ENCODE measurements around the gene ANKRD35. TPM values are rescaled to one million over a fixed set of nuclear protein-coding genes. Genes with fewer than 3 reads are reported as not detected.
"Not testable (repeated sequence)": the region's sequence is repeated elsewhere in the genome, so short reads cannot be mapped to it uniquely, and the experiment has no call there.

ANKRD35 gene
- total RNA-seq, 2 donors from 2014 or later: 0.53 to 0.59 TPM

DNA sequence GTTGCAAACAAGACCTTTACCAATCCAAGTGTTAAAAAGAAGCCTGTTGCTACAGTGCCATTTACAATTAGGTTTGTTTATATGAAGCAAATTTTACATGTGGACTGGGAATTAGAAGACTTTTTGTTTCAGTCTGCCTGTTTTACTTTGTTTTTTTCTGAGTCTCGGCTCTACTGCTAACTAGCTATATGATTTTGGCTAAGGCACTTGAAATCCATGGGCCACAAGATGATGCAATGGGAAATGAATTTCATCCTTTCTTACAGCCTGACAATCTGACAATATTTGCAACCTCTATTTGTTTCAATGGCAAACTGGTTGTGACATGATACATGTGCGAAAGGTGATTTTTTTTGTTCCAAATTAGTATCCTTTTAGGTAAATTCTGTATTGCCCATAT is 36.6 kb upstream of the ANKRD35 start:
- TF ChIP-seq, protein P1, sequence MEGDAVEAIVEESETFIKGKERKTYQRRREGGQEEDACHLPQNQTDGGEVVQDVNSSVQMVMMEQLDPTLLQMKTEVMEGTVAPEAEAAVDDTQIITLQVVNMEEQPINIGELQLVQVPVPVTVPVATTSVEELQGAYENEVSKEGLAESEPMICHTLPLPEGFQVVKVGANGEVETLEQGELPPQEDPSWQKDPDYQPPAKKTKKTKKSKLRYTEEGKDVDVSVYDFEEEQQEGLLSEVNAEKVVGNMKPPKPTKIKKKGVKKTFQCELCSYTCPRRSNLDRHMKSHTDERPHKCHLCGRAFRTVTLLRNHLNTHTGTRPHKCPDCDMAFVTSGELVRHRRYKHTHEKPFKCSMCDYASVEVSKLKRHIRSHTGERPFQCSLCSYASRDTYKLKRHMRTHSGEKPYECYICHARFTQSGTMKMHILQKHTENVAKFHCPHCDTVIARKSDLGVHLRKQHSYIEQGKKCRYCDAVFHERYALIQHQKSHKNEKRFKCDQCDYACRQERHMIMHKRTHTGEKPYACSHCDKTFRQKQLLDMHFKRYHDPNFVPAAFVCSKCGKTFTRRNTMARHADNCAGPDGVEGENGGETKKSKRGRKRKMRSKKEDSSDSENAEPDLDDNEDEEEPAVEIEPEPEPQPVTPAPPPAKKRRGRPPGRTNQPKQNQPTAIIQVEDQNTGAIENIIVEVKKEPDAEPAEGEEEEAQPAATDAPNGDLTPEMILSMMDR (IDR thresholded peaks at IDR 0.05): no peak
- Histone ChIP-seq H3K9ac (ENCODE audit: low read depth in 2 of 2, low read length in 2 of 2) (no peak overlapping the region), H3K27me3 (no peaks in the 10 kb centered on the region), H3K4me1 (peaks cover 14% of the 10 kb centered on the region), H3K4me3 (no peak overlapping the region), H3K36me3 (no peaks in the 10 kb centered on the region), H3K9me3 (no peaks in the 10 kb centered on the region), H3K27ac (no peak overlapping the region)
- DNase-seq: no peak
- intact Hi-C loops (cut with DNase I): no loop called here

DNA sequence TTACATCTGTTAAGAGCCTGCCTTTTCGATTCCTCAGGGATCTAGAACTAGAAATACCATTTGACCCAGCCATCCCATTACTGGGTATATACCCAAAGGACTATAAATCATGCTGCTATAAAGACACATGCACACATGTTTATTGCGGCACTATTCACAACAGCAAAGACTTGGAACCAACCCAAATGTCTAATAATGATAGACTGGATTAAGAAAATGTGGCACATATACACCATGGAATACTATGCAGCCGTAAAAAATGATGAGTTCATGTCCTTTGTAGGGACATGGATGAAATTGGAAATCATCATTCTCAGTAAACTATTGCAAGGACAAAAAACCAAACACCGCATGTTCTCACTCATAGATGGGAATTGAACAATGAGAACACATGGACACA is 34.6 kb upstream of the ANKRD35 start:
- H3K36me3 ChIP-seq; H3K4me3 ChIP-seq; H3K27ac ChIP-seq; H3K27me3 ChIP-seq; DNase-seq; H3K9ac ChIP-seq (ENCODE audit: low read depth in 2 of 2, low read length in 2 of 2); H3K9me3 ChIP-seq; intact Hi-C loops (cut with DNase I); H3K4me1 ChIP-seq: not testable (repeated sequence)

DNA sequence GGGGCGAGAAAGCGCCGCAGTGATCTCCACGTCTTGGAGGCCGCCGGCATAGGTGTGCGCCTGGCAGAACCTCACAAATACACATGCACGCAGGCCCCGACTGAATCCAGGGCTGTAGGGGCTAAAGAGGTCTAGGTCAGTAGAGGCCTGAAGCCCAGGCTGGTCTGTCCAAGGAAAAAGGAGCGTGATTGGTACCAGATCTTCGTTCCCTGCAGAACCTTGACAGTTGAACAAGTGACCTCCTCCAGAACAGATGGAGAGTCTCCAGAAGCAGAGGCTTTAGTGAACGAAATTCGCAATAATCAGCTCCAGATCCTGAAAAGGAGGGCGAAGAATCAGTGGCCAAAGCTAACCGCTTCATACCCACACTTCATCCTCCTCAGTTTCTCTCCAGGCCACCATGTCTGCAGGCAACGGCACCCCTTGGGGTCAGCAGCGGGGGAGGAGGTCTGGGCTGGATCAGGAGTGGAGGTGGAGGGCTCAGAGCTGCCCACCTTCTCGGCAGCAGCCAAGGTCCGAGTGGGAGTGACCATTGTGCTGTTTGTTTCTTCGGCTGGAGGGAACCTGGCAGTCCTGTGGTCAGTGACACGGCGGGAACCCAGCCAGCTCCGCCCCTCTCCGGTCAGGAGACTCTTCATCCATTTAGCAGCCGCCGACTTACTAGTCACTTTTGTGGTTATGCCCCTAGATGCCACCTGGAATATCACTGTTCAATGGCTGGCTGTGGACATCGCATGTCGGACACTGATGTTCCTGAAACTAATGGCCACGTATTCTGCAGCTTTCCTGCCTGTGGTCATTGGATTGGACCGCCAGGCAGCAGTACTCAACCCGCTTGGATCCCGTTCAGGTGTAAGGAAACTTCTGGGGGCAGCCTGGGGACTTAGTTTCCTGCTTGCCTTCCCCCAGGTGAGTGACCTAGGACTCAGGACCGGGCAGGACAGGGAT is 33.6 kb upstream of the ANKRD35 start:
- Histone ChIP-seq H3K9ac (ENCODE audit: low read depth in 2 of 2, low read length in 2 of 2) (peak overlapping the region; percentile 80 to 95), H3K27ac (peak overlapping the region; percentile 84), H3K36me3 (no peaks in the 10 kb centered on the region), H3K9me3 (no peaks in the 10 kb centered on the region), H3K4me3 (peak overlapping the region; percentile 77), H3K27me3 (no peaks in the 10 kb centered on the region), H3K4me1 (peaks cover 6% of the 10 kb centered on the region)
- DNase-seq: peak; percentile 79
- intact Hi-C loops (cut with DNase I): loop anchor here (5.0 to 10.0 kb wide), 2 partner anchors 38 to 74 kb away; partner anchors contain the start of genes LIX1L and NUDT17
- TF ChIP-seq, protein P1 (IDR thresholded peaks at IDR 0.05): no peak

DNA sequence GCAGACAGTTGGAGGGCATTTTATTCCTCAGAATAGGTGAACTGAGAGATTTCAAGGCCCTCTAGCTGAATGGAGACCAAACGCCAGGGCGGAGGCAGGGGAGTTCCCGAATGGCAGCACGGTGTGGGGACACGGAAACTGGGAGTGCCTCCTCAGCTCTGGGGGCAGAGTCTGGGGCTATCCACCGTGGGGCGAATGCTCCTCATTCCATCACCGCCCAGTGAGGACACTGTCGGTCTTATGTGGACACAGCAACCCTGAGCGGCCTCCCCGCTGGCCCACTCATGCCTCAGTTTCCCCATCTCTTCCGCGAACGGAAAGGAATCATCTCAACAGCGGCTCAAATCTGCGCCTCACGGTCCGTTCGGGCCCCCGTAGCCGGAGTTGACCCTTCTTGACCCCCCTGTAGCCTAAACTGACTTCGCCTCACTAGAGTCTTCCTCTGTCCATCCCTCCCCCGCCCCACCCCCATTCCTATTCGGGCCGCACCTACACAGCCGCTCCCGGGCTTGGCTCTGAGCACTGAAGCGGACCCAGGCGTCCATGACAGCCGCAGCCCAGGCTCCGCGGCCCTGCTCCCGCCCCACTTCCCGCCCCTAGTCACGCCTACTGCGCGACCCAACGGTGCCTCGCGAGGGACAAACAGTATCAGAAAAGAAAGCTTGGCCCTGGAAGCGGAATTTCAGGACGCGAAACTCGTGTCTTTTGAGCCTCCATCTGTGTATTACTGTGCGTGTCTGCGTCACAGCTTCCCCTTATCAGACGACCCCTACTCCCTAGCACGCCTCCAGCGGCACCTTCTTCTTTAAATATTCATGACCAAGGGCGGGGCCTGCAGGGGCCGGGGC is 32.7 kb upstream of the ANKRD35 start, which contains the start of gene PEX11B:
PEX11B (minus strand) TSS at position 574 of the 848 bp plus-strand sequence; CDS start at position 545, 29 bp downstream.
- Histone ChIP-seq H3K27ac (peak within 1 kb of the TSS; percentile 84), H3K9me3 (no peaks in the 10 kb centered on the region), H3K9ac (ENCODE audit: low read depth in 2 of 2, low read length in 2 of 2) (peak within 1 kb of the TSS; percentile 90 to 95), H3K36me3 (no peaks in the 10 kb centered on the region), H3K27me3 (no peaks in the 10 kb centered on the region), H3K4me1 (peaks cover 6% of the 10 kb centered on the region), H3K4me3 (peak within 1 kb of the TSS; percentile 77)
- peak; percentile 92 for DNase-seq
- intact Hi-C loops (cut with DNase I): loop anchor here (5.0 to 10.0 kb wide), 2 partner anchors 39 to 74 kb away; partner anchors contain the start of genes LIX1L and NUDT17
- TF ChIP-seq, protein P1 (IDR thresholded peaks at IDR 0.05): no peak

DNA sequence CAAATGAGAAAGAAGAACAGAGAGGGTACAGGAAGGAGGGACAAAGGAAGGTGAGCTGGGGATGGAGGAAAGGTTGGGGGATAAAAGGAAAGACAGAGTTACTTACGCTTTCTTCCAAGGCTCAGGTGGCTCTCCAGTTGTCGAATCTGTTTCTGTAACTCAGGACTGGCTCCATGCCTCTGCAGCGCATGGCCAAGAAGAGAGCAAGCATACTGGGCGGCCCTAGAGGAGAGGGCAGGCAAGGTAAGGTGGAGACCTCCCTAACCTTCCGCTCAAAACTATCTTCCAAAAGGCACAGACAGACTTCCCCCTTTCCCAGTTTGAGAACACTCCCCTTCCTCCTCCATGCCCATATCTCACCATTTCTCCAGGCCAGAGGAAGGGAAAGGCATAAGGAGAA is 31.9 kb upstream of the ANKRD35 start:
- Histone ChIP-seq H3K36me3 (no peaks in the 10 kb centered on the region), H3K27ac (no peak overlapping the region), H3K27me3 (no peaks in the 10 kb centered on the region), H3K9ac (ENCODE audit: low read depth in 2 of 2, low read length in 2 of 2) (peak overlapping the region; percentile 90 to 95), H3K4me3 (peak overlapping the region; percentile 77), H3K4me1 (peaks cover 6% of the 10 kb centered on the region), H3K9me3 (no peaks in the 10 kb centered on the region)
- intact Hi-C loops (cut with DNase I): loop anchor here (5.0 to 10.0 kb wide), 2 partner anchors 40 to 73 kb away; partner anchors contain the start of genes LIX1L and NUDT17
- TF ChIP-seq, protein P1 (IDR thresholded peaks at IDR 0.05): no peak
- DNase-seq: no peak
